Upper lobe of left lung (tissue), 6 donors: ENCODE measurements around the gene PSMA7. TPM values are rescaled to one million over a fixed set of nuclear protein-coding genes. Genes with fewer than 3 reads are reported as not detected.
A peak's percentile ranks its signal among the peaks of the same experiment; 100 is the strongest.

Source experiments
- ATAC-seq, 2 donors: fragments of 200-7000 bp; cut with Tn5 transposase; one replicate each; pipeline ENCODE4 v1.9.1; 2022; ENCODE audit warnings: mild to moderate bottlenecking in 2 of 2, moderate library complexity in 2 of 2; ENCODE audit not compliant: low FRiP score in 2 of 2
- DNase-seq, 2 donors: peaks; one replicate each; pipeline ENCODE4 v3.0.0-alpha.2; 2019 to 2020
- H3K27ac ChIP-seq, 4 donors: fragments of 200-600 bp; sonication (generic); one replicate each; pipeline ENCODE4 v1.5.1; 2016 to 2019
- H3K27me3 ChIP-seq, 4 donors: fragments of 200-600 bp; sonication (generic); one replicate each; pipeline ENCODE4 v1.5.1; 2017 to 2019
- H3K36me3 ChIP-seq, 4 donors: fragments of 200-600 bp; sonication (generic); one replicate each; pipeline ENCODE4 v1.5.1; 2016 to 2019
- H3K4me1 ChIP-seq, 4 donors: fragments of 200-600 bp; sonication (generic); one replicate each; pipeline ENCODE4 v1.5.1; 2018 to 2019
- H3K4me3 ChIP-seq, 4 donors: fragments of 200-600 bp; sonication (generic); one replicate each; pipeline ENCODE4 v1.5.1; 2017 to 2019; ENCODE audit warnings: mild to moderate bottlenecking in 2 of 4, moderate library complexity in 1 of 4
- H3K9me3 ChIP-seq, 4 donors: fragments of 200-600 bp; sonication (generic); one replicate each; pipeline ENCODE4 v1.5.1; 2018 to 2019
- EP300 ChIP-seq, 4 donors: sonication (generic); formaldehyde crosslinking; IDR thresholded peaks; one replicate each; pipeline ENCODE4 v1.5.1; 2017; ENCODE audit warnings: antibody characterized with exemption in 4 of 4, control low read depth in 2 of 4
- POLR2A ChIP-seq, 4 donors: fragments of 450-650 bp; IDR thresholded peaks; one replicate each; pipeline ENCODE4 v1.5.1; 2016 to 2017; ENCODE audit warnings: antibody characterized with exemption in 4 of 4, mild to moderate bottlenecking in 2 of 4
- POLR2AphosphoS5 ChIP-seq, 2 donors: sonication (generic); formaldehyde crosslinking; IDR thresholded peaks; one replicate each; pipeline ENCODE4 v1.5.1; 2017; ENCODE audit warnings: antibody characterized with exemption in 2 of 2
- WGBS, 2 donors: methylation state at CpG; one replicate each; pipeline ENCODE4 v1.1.5; 2017 to 2018; 5-methylcytosine and 5-hydroxymethylcytosine counted together
- total RNA-seq, 6 donors: library from RNA; depleted of rRNA in 4 of 6; stranded (reverse); fragments of >200 nt in 4 of 6; gene quantifications; one replicate each; pipeline versions ENCODE4 v1.1.0 to v1.2.1, GENCODE V29; 2016 to 2021
- TF ChIP-seq, protein P1 (sequence below), 6 experiments: fragments of 450-650 bp in 4 of 6; fragments of 200-600 bp in 2 of 6; sonication (generic) in 2 of 6; IDR thresholded peaks; one replicate each; pipeline ENCODE4 v1.5.1; 2016 to 2019; ENCODE audit warnings: antibody characterized with exemption in 6 of 6
- donor health status: DM: no; HTN: no; CAD: no; lungs with moderate emphysema.
- donor health status: DM: no; HTN: yes; CAD: no; lungs with severe emphysema.

PSMA7 gene
- total RNA-seq, 6 donors from 2014 or later = 186 to 317 (median 240) TPM

DNA sequence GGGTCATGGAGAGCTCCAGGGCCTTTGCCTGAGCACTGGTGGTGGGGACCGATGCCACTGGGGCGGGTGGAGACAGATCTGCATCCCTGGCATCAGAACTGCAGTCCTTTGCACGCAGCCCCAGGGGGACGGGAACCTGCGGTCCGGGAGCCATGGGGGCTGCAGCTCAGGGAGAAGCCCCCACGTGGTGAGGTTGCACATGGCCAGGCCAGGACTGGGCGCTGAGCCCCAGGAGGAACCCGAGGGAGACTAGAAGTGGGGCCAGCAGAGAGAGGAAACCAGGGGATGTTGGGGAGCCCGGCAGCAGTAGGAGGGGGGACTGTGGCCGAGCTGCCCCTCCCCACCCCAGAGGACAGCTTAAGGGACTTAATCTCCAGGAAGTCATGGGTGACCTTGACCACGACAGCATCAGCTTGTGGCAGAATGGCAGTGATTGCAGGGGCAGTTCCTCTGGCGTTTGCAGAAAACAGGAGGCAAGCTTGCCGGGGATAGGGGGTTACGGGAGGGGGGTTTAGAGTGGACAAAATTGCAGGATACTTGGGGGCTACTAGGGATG is 38.9 kb downstream of the PSMA7 start:
- no peaks in the 10 kb centered on the region for H3K4me1 ChIP-seq
- peaks cover 28 to 60% (median 42%) of the 10 kb centered on the region in 4 donors for H3K9me3 ChIP-seq
- H3K27me3 ChIP-seq = no peaks in the 10 kb centered on the region

DNA sequence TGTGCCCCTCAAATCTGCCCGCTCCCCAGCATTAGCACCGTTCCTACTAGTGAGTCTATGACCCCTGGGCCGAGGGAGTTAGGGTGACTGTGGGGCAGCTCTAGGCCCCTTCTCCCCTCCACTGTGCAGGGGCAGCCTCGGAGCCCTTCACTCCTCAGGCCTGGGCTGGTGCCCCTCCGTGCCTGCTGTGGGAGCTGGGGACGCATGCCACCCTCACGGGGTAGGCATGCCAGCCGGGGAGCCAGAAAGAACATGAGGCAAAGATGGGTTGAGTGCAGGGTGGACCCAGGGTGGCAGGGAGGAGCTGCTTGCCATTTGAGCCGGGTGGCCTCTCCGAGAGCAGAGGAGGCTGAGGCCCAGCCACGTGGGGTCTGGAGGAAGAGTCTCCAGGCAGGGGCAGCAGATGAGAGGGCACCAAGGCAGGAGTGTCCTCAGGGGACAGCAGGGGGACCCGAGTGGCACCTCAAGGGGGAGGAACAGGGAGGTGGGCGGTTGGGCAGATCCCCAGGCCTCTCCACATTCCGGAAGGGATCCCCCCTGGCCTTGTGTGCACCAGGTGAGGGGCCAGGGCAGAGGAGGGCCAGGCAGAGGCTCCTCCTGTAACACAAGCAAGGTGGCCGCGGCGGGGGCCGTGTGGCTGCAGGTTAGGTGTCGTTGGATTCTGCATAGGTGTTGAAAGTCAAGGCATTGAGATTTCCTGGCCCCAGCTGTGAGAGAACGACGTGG is 39.5 kb downstream of the PSMA7 start:
- ATAC-seq (no peak), DNase-seq (peak in 1 of 2 donors; percentile 73)
- no peak overlapping the region for H3K4me3 ChIP-seq
- WGBS, 2 donors = 72 to 78% methylated on average over 13 to 21 of the region's 21 CpGs
- no peaks in the 10 kb centered on the region for H3K36me3 ChIP-seq
- H3K27ac ChIP-seq = no peak overlapping the region
- no peaks in the 10 kb centered on the region for H3K4me1 ChIP-seq
- TF ChIP-seq EP300 (IDR thresholded peaks at IDR 0.05) (no peak), POLR2AphosphoS5 (IDR thresholded peaks at IDR 0.05) (no peak), POLR2A (IDR thresholded peaks at IDR 0.05) (no peak)
- TF ChIP-seq, protein P1, sequence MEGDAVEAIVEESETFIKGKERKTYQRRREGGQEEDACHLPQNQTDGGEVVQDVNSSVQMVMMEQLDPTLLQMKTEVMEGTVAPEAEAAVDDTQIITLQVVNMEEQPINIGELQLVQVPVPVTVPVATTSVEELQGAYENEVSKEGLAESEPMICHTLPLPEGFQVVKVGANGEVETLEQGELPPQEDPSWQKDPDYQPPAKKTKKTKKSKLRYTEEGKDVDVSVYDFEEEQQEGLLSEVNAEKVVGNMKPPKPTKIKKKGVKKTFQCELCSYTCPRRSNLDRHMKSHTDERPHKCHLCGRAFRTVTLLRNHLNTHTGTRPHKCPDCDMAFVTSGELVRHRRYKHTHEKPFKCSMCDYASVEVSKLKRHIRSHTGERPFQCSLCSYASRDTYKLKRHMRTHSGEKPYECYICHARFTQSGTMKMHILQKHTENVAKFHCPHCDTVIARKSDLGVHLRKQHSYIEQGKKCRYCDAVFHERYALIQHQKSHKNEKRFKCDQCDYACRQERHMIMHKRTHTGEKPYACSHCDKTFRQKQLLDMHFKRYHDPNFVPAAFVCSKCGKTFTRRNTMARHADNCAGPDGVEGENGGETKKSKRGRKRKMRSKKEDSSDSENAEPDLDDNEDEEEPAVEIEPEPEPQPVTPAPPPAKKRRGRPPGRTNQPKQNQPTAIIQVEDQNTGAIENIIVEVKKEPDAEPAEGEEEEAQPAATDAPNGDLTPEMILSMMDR (IDR thresholded peaks at IDR 0.05) = no peak
- peaks cover 22 to 53% (median 36%) of the 10 kb centered on the region in 4 donors for H3K9me3 ChIP-seq
- H3K27me3 ChIP-seq = no peaks in the 10 kb centered on the region

More for the DNA sequence above, 38.9 kb downstream of the PSMA7 start:
- ATAC-seq (no peak), DNase-seq (no peak)
- no peak for TF ChIP-seq EP300 (IDR thresholded peaks at IDR 0.05)
- TF ChIP-seq POLR2A (IDR thresholded peaks at IDR 0.05) = no peak
- no peak for TF ChIP-seq POLR2AphosphoS5 (IDR thresholded peaks at IDR 0.05)
- TF ChIP-seq, protein P1 (IDR thresholded peaks at IDR 0.05) = no peak
- H3K27ac ChIP-seq = no peak overlapping the region
- WGBS, 2 donors = 44 to 51% methylated on average over 12 to 15 of the region's 15 CpGs
- H3K36me3 ChIP-seq = no peaks in the 10 kb centered on the region
- no peak overlapping the region for H3K4me3 ChIP-seq

DNA sequence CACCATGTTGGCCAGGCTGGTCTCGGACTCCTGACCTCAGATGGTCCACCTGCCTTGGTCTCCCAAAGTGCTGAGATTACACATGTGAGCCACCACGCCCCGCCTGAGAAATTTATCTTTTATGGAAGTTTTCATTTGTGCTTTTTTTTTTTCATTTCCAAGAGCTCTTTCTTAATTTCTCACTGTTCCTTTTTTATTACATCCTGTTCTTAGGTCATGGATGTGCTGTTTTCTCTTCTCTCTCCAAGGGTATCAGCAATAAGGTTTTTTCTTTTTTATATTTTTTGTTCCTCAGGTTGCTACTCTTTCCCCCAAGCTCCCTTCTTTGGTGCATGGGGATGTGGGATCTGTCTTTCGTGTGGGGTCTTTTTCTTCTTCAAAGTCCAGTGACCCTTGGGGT is 42.1 kb downstream of the PSMA7 start:
- no peak for TF ChIP-seq POLR2AphosphoS5 (IDR thresholded peaks at IDR 0.05)
- TF ChIP-seq, protein P1 (IDR thresholded peaks at IDR 0.05) = no peak
- WGBS, 2 donors = 94 to 95% methylated on average over 4 of the region's 4 CpGs
- Histone ChIP-seq H3K4me1 (no peaks in the 10 kb centered on the region), H3K27ac (no peak overlapping the region), H3K9me3 (peaks cover 4 to 29% (median 14%) of the 10 kb centered on the region in 4 donors), H3K4me3 (no peak overlapping the region), H3K27me3 (no peaks in the 10 kb centered on the region), H3K36me3 (no peaks in the 10 kb centered on the region)
- DNase-seq = no peak
- ATAC-seq = no peak

DNA sequence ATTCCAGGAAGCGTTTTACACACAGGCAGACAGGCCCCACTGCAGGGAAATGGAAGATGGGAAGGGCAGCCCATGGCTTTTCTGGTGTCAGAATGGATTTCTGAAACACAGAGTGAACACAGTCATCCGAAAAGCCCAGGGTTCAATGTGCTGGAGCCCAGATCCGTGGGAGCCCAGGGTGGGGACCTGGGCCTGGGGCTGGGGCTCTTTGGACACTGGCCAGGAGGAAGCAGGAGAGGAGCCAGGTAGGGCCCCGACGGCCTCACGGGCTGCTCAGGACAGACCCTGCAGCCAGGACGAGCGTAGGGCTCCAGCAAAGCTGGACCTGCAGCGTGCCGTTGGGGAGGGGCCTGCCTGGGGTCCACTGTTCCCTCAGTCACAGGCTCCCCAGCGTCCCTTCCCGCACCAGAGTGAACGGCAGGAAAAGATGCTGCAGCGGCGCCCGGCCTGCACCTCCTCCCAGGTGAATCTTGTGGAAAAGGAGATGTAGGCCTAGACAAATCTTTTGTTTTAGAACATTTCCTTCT is 45.2 kb downstream of the PSMA7 start:
- no peak overlapping the region for H3K27ac ChIP-seq
- 69 to 75% methylated on average over 14 to 15 of the region's 16 CpGs for WGBS, 2 donors
- no peaks in the 10 kb centered on the region for H3K27me3 ChIP-seq
- peak in 1 of 2 donors; percentile 71 for DNase-seq
- TF ChIP-seq EP300 (IDR thresholded peaks at IDR 0.05) (no peak), POLR2AphosphoS5 (IDR thresholded peaks at IDR 0.05) (no peak), POLR2A (IDR thresholded peaks at IDR 0.05) (no peak)
- TF ChIP-seq, protein P1 (IDR thresholded peaks at IDR 0.05) = no peak
- no peak for ATAC-seq
- no peaks in the 10 kb centered on the region for H3K36me3 ChIP-seq
- no peak overlapping the region for H3K4me3 ChIP-seq
- H3K9me3 ChIP-seq = peaks cover 4 to 18% (median 11%) of the 10 kb centered on the region in 4 donors
- no peaks in the 10 kb centered on the region for H3K4me1 ChIP-seq
